SHP77 (cell line): ENCODE data around the gene SARS1.

Source experiments
- DNase-seq, 2 experiments: peaks; one replicate each; lab custom pipeline; 2025; lab: John Stamatoyannopoulos, UW

The SARS1 gene

GRCh38 chr1:109262231-109263055 is 48.7 kb downstream of the SARS1 start:
- DNase-seq = no peak

GRCh38 chr1:109263234-109263596 is 49.5 kb downstream of the SARS1 start:
- no peak for DNase-seq

GRCh38 chr1:109263597-109264378 is 50.1 kb downstream of the SARS1 start:
- peak; percentile 87 to 89 for DNase-seq

GRCh38 chr1:109264379-109264755 is 50.6 kb downstream of the SARS1 start:
- DNase-seq = no peak

DNA sequence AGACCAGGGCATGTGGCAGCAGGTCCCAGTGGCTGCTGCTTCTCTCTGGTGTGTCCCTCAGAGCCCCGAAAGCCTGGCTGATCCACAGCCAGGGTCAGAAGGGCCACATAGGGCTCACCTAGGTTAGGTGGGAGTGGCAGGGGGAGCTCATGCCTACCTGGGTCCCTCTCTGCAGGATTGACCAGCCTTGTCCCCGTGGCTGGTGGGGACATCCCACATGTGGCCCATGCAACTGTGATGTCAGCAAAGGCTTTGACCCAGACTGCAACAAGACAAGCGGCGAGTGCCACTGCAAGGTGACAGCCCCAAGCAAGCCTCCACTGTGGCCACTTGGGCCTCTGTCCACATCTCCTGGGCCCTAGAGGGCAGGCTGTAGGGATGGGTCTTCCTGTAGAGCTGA is 51.3 kb downstream of the SARS1 start:
- DNase-seq = no peak

DNA sequence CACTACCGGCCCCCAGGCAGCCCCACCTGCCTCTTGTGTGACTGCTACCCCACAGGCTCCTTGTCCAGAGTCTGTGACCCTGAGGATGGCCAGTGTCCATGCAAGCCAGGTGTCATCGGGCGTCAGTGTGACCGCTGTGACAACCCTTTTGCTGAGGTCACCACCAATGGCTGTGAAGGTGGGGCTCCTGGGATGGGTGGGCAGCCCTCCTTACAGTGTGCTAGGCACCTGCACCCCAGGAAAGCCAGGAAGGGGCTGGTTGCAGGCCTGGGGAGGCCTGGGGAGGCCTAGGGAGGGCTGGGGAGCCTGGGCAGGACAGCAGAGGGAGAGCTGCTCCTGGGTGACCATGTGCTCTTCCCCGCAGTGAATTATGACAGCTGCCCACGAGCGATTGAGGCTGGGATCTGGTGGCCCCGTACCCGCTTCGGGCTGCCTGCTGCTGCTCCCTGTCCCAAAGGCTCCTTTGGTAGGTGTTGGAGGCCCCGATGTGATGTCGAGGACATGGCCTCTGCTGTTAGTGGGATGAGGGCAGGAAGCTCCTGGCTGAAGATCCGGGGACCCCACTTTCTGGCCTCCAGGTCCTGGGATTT is 52.1 kb downstream of the SARS1 start:
- DNase-seq = no peak

- DNase-seq = no peak
Measured at GRCh38 chr1:109266965-109267364, 53.2 kb downstream of the SARS1 start.

- DNase-seq = no peak
Measured at GRCh38 chr1:109267743-109268300, 54.1 kb downstream of the SARS1 start.

DNA sequence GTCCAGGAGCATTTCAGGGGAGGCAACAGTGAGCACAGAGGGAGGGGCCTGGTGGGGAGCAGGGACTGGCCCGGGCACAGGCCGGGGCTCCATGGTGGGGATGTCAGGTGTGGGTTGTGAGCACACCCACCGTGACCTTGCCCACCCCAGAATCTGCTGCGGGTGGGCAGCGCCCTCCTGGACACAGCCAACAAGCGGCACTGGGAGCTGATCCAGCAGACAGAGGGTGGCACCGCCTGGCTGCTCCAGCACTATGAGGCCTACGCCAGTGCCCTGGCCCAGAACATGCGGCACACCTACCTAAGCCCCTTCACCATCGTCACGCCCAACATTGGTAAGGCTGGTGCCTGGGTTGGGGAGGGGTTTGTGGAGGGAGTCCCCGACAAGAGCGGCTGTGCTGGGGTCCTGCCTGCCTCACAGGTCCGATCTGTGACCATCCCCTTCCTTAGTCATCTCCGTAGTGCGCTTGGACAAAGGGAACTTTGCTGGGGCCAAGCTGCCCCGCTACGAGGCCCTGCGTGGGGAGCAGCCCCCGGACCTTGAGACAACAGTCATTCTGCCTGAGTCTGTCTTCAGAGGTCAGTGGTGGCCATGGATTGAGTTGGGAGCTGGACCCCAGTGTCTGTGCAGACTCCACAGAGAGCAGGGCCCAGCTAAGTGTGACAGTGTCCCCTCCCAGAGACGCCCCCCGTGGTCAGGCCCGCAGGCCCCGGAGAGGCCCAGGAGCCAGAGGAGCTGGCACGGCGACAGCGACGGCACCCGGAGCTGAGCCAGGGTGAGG is 54.9 kb downstream of the SARS1 start:
- no peak for DNase-seq

DNA sequence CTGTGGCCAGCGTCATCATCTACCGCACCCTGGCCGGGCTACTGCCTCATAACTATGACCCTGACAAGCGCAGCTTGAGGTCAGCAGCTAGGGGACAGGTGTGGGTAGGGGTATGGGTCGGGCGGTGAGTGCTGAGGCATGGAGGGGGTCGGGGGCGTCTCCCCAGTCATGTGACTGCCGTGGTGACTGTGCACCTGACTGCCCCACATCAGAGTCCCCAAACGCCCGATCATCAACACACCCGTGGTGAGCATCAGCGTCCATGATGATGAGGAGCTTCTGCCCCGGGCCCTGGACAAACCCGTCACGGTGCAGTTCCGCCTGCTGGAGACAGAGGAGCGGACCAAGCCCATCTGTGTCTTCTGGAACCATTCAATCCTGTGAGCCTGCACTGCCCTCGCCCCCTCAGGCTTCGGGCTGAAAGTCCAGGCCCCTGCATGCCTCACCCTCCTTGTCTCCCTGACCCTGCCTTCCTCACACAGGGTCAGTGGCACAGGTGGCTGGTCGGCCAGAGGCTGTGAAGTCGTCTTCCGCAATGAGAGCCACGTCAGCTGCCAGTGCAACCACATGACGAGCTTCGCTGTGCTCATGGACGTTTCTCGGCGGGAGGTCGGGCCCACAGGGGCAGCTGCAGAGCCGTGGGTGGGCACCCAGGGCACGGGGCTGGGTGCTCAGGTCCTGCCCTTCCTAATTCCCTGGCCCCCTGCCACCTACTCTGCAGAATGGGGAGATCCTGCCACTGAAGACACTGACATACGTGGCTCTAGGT is 55.7 kb downstream of the SARS1 start:
- no peak for DNase-seq

DNA sequence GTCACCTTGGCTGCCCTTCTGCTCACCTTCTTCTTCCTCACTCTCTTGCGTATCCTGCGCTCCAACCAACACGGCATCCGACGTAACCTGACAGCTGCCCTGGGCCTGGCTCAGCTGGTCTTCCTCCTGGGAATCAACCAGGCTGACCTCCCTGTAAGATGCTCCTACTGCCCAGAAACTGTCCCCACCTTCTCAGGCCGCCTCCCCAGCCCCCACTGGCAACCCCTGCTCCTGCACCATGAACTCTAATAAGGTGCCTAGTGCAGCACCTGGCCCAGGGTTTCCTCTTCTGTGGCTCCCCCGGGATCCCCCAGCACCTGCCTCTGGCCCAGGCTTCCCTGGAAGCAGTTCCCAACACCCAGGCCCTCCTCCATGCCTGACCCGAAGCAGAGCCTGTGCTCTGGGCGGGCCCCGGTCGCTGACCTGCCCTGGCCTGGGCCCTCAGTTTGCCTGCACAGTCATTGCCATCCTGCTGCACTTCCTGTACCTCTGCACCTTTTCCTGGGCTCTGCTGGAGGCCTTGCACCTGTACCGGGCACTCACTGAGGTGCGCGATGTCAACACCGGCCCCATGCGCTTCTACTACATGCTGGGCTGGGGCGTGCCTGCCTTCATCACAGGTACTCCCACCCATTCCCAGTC is 56.4 kb downstream of the SARS1 start:
- DNase-seq = no peak

- no peak for DNase-seq
Measured at GRCh38 chr1:109270623-109271317, 57.1 kb downstream of the SARS1 start.

- no peak for DNase-seq
Measured at GRCh38 chr1:109271458-109271857, 57.7 kb downstream of the SARS1 start.

DNA sequence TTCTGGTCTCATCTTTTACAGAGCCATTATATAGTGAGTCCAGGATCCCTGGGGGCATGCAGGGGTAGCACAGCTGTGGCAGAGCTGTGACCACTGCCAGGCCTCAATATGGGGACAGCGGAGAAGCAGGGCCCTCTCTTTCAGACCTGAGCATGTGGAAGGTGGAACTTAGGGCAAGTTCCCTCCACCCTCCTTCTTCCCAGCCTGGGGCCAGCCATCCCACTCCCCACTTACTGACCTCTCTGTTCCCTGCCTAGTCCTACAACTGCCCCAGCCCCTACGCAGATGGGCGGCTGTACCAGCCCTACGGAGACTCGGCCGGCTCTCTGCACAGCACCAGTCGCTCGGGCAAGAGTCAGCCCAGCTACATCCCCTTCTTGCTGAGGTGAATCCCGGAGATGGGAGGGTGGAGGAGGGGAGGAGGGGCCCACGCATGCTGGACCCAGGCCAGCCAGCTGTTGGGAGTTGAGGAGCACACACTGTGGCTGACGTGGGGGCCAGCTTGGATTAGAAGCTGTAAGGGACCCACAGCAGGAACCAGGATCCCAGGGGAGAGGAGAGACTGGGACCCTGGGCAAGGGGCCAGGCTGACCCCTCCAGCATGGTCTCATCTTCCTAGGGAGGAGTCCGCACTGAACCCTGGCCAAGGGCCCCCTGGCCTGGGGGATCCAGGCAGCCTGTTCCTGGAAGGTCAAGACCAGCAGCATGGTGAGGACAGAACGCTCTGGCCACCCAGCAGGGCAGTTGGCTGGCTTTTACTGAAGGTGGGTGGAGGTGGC is 58.5 kb downstream of the SARS1 start:
- DNase-seq = no peak

- no peak for DNase-seq
Measured at GRCh38 chr1:109272831-109273547, 59.3 kb downstream of the SARS1 start.

- no peak for DNase-seq
Measured at GRCh38 chr1:109273570-109274288, 60.0 kb downstream of the SARS1 start.

DNA sequence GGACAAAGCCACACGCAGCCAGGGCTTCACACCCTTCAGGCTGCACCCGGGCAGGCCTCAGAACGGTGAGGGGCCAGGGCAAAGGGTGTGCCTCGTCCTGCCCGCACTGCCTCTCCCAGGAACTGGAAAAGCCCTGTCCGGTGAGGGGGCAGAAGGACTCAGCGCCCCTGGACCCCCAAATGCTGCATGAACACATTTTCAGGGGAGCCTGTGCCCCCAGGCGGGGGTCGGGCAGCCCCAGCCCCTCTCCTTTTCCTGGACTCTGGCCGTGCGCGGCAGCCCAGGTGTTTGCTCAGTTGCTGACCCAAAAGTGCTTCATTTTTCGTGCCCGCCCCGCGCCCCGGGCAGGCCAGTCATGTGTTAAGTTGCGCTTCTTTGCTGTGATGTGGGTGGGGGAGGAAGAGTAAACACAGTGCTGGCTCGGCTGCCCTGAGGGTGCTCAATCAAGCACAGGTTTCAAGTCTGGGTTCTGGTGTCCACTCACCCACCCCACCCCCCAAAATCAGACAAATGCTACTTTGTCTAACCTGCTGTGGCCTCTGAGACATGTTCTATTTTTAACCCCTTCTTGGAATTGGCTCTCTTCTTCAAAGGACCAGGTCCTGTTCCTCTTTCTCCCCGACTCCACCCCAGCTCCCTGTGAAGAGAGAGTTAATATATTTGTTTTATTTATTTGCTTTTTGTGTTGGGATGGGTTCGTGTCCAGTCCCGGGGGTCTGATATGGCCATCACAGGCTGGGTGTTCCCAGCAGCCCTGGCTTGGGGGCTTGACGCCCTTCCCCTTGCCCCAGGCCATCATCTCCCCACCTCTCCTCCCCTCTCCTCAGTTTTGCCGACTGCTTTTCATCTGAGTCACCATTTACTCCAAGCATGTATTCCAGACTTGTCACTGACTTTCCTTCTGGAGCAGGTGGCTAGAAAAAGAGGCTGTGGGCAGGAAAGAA is 61.1 kb downstream of the SARS1 start:
- peak in 1 of 2 experiments; percentile 21 for DNase-seq
